H9 (cell line): ENCODE measurements around the gene DCC. TPM values are rescaled to one million over a fixed set of nuclear protein-coding genes. Genes with fewer than 3 reads are reported as not detected.

Experiments
- DNase-seq: peaks from one replicate; pipeline ENCODE4 v3.0.0-alpha.2; 2017
- H2AFZ ChIP-seq: one replicate; pipeline ENCODE4 v1.6.1; 2013; ENCODE audit warnings: mild to moderate bottlenecking, low read length, control low read depth, moderate library complexity
- H2AK5ac ChIP-seq: 2 replicates; pipeline ENCODE4 v1.6.1; 2013; ENCODE audit warnings: low read length, control low read depth, mixed read lengths; ENCODE audit not compliant: insufficient read length
- H2BK120ac ChIP-seq: one replicate; pipeline ENCODE4 v1.6.1; 2013; ENCODE audit warnings: low read depth, mild to moderate bottlenecking, low read length, control low read depth, inconsistent platforms; ENCODE audit not compliant: poor library complexity, severe bottlenecking
- H2BK12ac ChIP-seq: 2 replicates; pipeline ENCODE4 v1.6.1; 2013; ENCODE audit warnings: low read length, control low read depth, mixed read lengths, low read depth; ENCODE audit not compliant: insufficient read length
- H2BK15ac ChIP-seq: 2 replicates; pipeline ENCODE4 v1.6.1; 2013; ENCODE audit warnings: low read depth, low read length, control low read depth
- H2BK20ac ChIP-seq: one replicate; pipeline ENCODE4 v1.6.1; 2013; ENCODE audit warnings: low read depth, mild to moderate bottlenecking, low read length, control low read depth, inconsistent platforms; ENCODE audit not compliant: poor library complexity, severe bottlenecking
- H2BK5ac ChIP-seq: 2 replicates; pipeline ENCODE4 v1.6.1; 2013; ENCODE audit warnings: low read length, control low read depth, mixed read lengths; ENCODE audit not compliant: insufficient read length
- H3K14ac ChIP-seq: 2 replicates; pipeline ENCODE4 v1.6.1; 2013; ENCODE audit warnings: low read length, control low read depth; ENCODE audit not compliant: insufficient read depth
- H3K18ac ChIP-seq: 2 replicates; pipeline ENCODE4 v1.6.1; 2013; ENCODE audit warnings: low read depth, mild to moderate bottlenecking, mixed read lengths, low read length, control low read depth; ENCODE audit not compliant: insufficient read length
- H3K23ac ChIP-seq: 2 replicates; pipeline ENCODE4 v1.6.1; 2013; ENCODE audit warnings: low read length, control low read depth, mixed read lengths, low read depth; ENCODE audit not compliant: insufficient read length
- H3K23me2 ChIP-seq: 2 replicates; pipeline ENCODE4 v1.6.1; 2013; ENCODE audit warnings: low read depth, mild to moderate bottlenecking, mixed read lengths, low read length, control low read depth; ENCODE audit not compliant: insufficient read length, poor library complexity, severe bottlenecking
- H3K27ac ChIP-seq: 2 replicates; pipeline ENCODE4 v1.5.1; 2013; ENCODE audit warnings: low read length, control low read depth, mixed read lengths, low read depth; ENCODE audit not compliant: insufficient read length
- H3K27me3 ChIP-seq: 2 replicates; pipeline ENCODE4 v1.6.1; 2013; ENCODE audit warnings: low read length, control low read depth, inconsistent platforms; ENCODE audit not compliant: insufficient read depth
- H3K4ac ChIP-seq: 2 replicates; pipeline ENCODE4 v1.6.1; 2013; ENCODE audit warnings: low read depth, mild to moderate bottlenecking, control low read depth, inconsistent platforms, low read length, moderate library complexity
- H3K4me1 ChIP-seq: 2 replicates; pipeline ENCODE4 v1.6.1; 2013; ENCODE audit warnings: low read length, control low read depth, inconsistent platforms; ENCODE audit not compliant: insufficient read depth
- H3K4me2 ChIP-seq: 2 replicates; pipeline ENCODE4 v1.6.1; 2013; ENCODE audit warnings: low read length, control low read depth, mixed read lengths; ENCODE audit not compliant: insufficient read length, insufficient read depth
- H3K56ac ChIP-seq: 2 replicates; pipeline ENCODE4 v1.6.1; 2013; ENCODE audit warnings: low read depth, mild to moderate bottlenecking, mixed read lengths, low read length, control low read depth; ENCODE audit not compliant: insufficient read length
- H3K79me1 ChIP-seq: 2 replicates; pipeline ENCODE4 v1.6.1; 2013; ENCODE audit warnings: low read depth, mild to moderate bottlenecking, moderate library complexity, low read length, control low read depth, inconsistent platforms; ENCODE audit not compliant: insufficient read depth, poor library complexity, severe bottlenecking
- H3K79me2 ChIP-seq: 2 replicates; pipeline ENCODE4 v1.6.1; 2013; ENCODE audit warnings: low read length, control low read depth, inconsistent platforms; ENCODE audit not compliant: insufficient read depth
- H3K9ac ChIP-seq: 2 replicates; pipeline ENCODE4 v1.6.1; 2013; ENCODE audit warnings: low read length, control low read depth, mixed read lengths; ENCODE audit not compliant: insufficient read length; ENCODE audit errors: extremely low read depth
- H3K9me3 ChIP-seq: one replicate; pipeline ENCODE4 v1.6.1; 2013; ENCODE audit warnings: low read depth, low read length, inconsistent platforms; ENCODE audit not compliant: control insufficient read depth
- H3T11ph ChIP-seq: one replicate; pipeline ENCODE4 v1.6.1; 2013; ENCODE audit warnings: mild to moderate bottlenecking, low read length, control low read depth, inconsistent platforms
- H4K20me1 ChIP-seq: one replicate; pipeline ENCODE4 v1.6.1; 2013; ENCODE audit not compliant: control insufficient read depth, insufficient read length, insufficient read depth
- H4K5ac ChIP-seq: 2 replicates; pipeline ENCODE4 v1.6.1; 2013; ENCODE audit warnings: low read depth, mild to moderate bottlenecking, mixed read lengths, low read length, control low read depth; ENCODE audit not compliant: insufficient read length
- H4K8ac ChIP-seq: replicated peaks from 2 replicates; pipeline ENCODE4 v1.6.1; 2013; ENCODE audit warnings: low read length, control low read depth, mixed read lengths, low read depth; ENCODE audit not compliant: insufficient read length
- H4K91ac ChIP-seq: 2 replicates; pipeline ENCODE4 v1.6.1; 2013; ENCODE audit warnings: low read depth, mild to moderate bottlenecking, moderate library complexity, mixed read lengths, low read length, control low read depth; ENCODE audit not compliant: insufficient read length
- H3K27ac Mint-ChIP-seq, 3 experiments: 2 replicates in 2 of 3; 3 replicates in 1 of 3; pipeline ENCODE4 v1.8.0; 2020 to 2021; ENCODE audit warnings: mixed read lengths in 3 of 3, mild to moderate bottlenecking in 1 of 3, moderate library complexity in 1 of 3
- H3K27me3 Mint-ChIP-seq: 2 replicates; pipeline ENCODE4 v1.8.0; 2021; ENCODE audit warnings: low read depth, mild to moderate bottlenecking, moderate library complexity, mixed read lengths
- H3K36me3 Mint-ChIP-seq, 3 experiments: 2 replicates in 2 of 3; 3 replicates in 1 of 3; pipeline ENCODE4 v1.8.0; 2020 to 2021; ENCODE audit warnings: low read depth in 3 of 3, mixed read lengths in 3 of 3; ENCODE audit not compliant: insufficient read depth in 1 of 3
- H3K4me1 Mint-ChIP-seq, 2 experiments: 2 replicates each; pipeline ENCODE4 v1.8.0; 2020; ENCODE audit warnings: mixed read lengths in 2 of 2
- H3K4me3 Mint-ChIP-seq, 2 experiments: 2 replicates in 1 of 2; 3 replicates in 1 of 2; pipeline ENCODE4 v1.8.0; 2020 to 2021; ENCODE audit warnings: mild to moderate bottlenecking in 2 of 2, mixed read lengths in 2 of 2, moderate library complexity in 1 of 2
- H3K9me3 Mint-ChIP-seq, 2 experiments: 2 replicates in 1 of 2; 3 replicates in 1 of 2; pipeline ENCODE4 v1.8.0; 2020; ENCODE audit warnings: mild to moderate bottlenecking in 2 of 2, mixed read lengths in 2 of 2, moderate library complexity in 1 of 2
- CTCF ChIP-seq: fragments of 200-600 bp; sonication (generic); conservative IDR thresholded peaks from 3 replicates; pipeline ENCODE4 v1.8.0; 2021; ENCODE audit warnings: antibody characterized with exemption, mild to moderate bottlenecking
- WGBS: extraction: QIAGEN DNeasy Blood & Tissue Kit; methylation state at CpG from one replicate; pipeline ENCODE4 v1.1.7; 2013; ENCODE audit warnings: missing lambda C conversion rate, low lambda C conversion rate, mixed read lengths; ENCODE audit not compliant: insufficient read length; ENCODE audit errors: extremely low coverage; 5-methylcytosine and 5-hydroxymethylcytosine counted together
- total RNA-seq: library from RNA; stranded (reverse); gene quantifications from 2 replicates; pipeline ENCODE4 v1.2.1, GENCODE V29; 2021

DCC gene
- total RNA-seq, 1 experiment from 2014 or later: 0.35 TPM

DNA sequence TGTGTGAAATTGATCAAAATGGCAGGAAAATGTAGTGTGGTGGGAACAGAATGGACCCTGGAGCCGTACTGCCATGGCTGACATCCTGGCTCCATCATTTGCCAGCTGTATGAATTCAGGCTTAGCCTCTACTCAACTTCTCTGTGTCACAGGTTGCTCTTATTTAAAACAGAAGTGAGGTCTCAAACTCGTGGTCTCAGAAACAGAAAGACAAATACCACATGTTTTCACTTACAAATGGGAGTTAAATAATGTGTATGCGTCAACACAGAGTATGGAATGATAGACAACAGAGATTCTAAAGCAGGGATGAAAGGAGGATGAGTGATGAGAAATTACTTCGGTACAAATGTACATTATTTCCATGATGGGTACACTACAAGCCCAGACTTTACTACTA lies 227.4 kb downstream of the DCC start:
- no peak overlapping the region for H3K27ac Mint-ChIP-seq
- Histone ChIP-seq H3K9ac (no peak overlapping the region), H4K5ac (no peak overlapping the region), H2AK5ac (no peak overlapping the region), H4K8ac (no peak overlapping the region), H3K27me3 (no peaks in the 10 kb centered on the region), H2BK12ac (no peak overlapping the region), H3K9me3 (no peaks in the 10 kb centered on the region), H3K27ac (no peak overlapping the region), H3K14ac (no peak overlapping the region), H3K23ac (no peak overlapping the region), H3K18ac (no peak overlapping the region), H3K79me1 (no peaks in the 10 kb centered on the region), H2BK20ac (no peak overlapping the region), H2BK15ac (no peak overlapping the region), H3K79me2 (no peaks in the 10 kb centered on the region), H3K56ac (no peak overlapping the region), H4K91ac (no peak overlapping the region), H2AFZ (no peak overlapping the region), H3K4me2 (no peak overlapping the region), H3K4me1 (no peaks in the 10 kb centered on the region), H3T11ph (no peak overlapping the region), H4K20me1 (no peaks in the 10 kb centered on the region), H3K23me2 (no peaks in the 10 kb centered on the region), H3K4ac (no peak overlapping the region), H2BK120ac (no peak overlapping the region), H2BK5ac (no peak overlapping the region)
- H3K4me1 Mint-ChIP-seq: no peaks in the 10 kb centered on the region
- TF ChIP-seq CTCF: no peak
- H3K9me3 Mint-ChIP-seq: no peaks in the 10 kb centered on the region
- no peak overlapping the region for H3K4me3 Mint-ChIP-seq
- WGBS: no CpG with 5 or more reads among the region's 4 CpGs
- H3K36me3 Mint-ChIP-seq: no peaks in the 10 kb centered on the region
- H3K27me3 Mint-ChIP-seq: no peaks in the 10 kb centered on the region
- DNase-seq: no peak
